HEK293 (cell line): ENCODE measurements around the gene AGBL2.
"Not testable (repeated sequence)": the region's sequence is repeated elsewhere in the genome, so short reads cannot be mapped to it uniquely, and the experiment has no call there.

Experiments used
- CTCF ChIA-PET: fragments of 350-600 bp; formaldehyde crosslinking; extraction: SDS; loops from one replicate; lab custom pipeline; 2021; ENCODE audit warnings: antibody characterized with exemption; lab: Yijun Ruan, JAX
- POLR2A ChIA-PET: fragments of 300-600 bp; formaldehyde crosslinking; extraction: SDS; loops from one replicate; lab custom pipeline; 2020; ENCODE audit warnings: antibody characterized with exemption, inconsistent platforms; lab: Yijun Ruan, JAX
- H3K27ac ChIP-seq: fragments of 200-500 bp; sonication (Bioruptor generic); 2 replicates; pipeline ENCODE4 v1.5.1; 2014; ENCODE audit warnings: low read depth, low read length, control low read depth, inconsistent platforms; ENCODE audit errors: extremely low read depth
- H3K36me3 ChIP-seq, 2 experiments: fragments of 200-500 bp in 1 of 2; sonication (Bioruptor generic) in 1 of 2; 1 replicate in 1 of 2; 2 replicates in 1 of 2; pipeline ENCODE4 v1.5.1; 2014 to 2017; ENCODE audit warnings: inconsistent platforms in 2 of 2, low read length in 2 of 2; ENCODE audit not compliant: control insufficient read depth in 2 of 2, insufficient read depth in 1 of 2
- H3K4me1 ChIP-seq: fragments of 200-500 bp; sonication (Bioruptor generic); 2 replicates; pipeline ENCODE4 v1.5.1; 2014; ENCODE audit warnings: mild to moderate bottlenecking, low read length, inconsistent platforms; ENCODE audit not compliant: control insufficient read depth, insufficient read depth
- H3K4me3 ChIP-seq: 2 replicates; pipeline ENCODE4 v1.5.1; 2011; ENCODE audit warnings: low read depth, mild to moderate bottlenecking, control low read depth, low read length, moderate library complexity
- H3K9me3 ChIP-seq: fragments of 200-500 bp; sonication (Bioruptor generic); 2 replicates; pipeline ENCODE4 v1.5.1; 2014; ENCODE audit warnings: low read depth, low read length, inconsistent platforms; ENCODE audit not compliant: control insufficient read depth, insufficient read depth
- ZBTB20 ChIP-seq: fragments of 450-650 bp; formaldehyde crosslinking; IDR thresholded peaks from 2 replicates; pipeline ENCODE4 v1.5.1; 2016; ENCODE audit warnings: missing biosample characterization, missing genetic modification characterization
- ZFP3 ChIP-seq: fragments of 450-650 bp; formaldehyde crosslinking; IDR thresholded peaks from 2 replicates; pipeline ENCODE4 v1.5.1; 2016; ENCODE audit warnings: low read depth, missing biosample characterization, missing genetic modification characterization
- ZNF155 ChIP-seq: fragments of 450-650 bp; formaldehyde crosslinking; IDR thresholded peaks from 2 replicates; pipeline ENCODE4 v1.5.1; 2016; ENCODE audit warnings: missing biosample characterization, missing genetic modification characterization
- ZNF529 ChIP-seq: fragments of 450-650 bp; formaldehyde crosslinking; IDR thresholded peaks from 2 replicates; pipeline ENCODE4 v1.5.1; 2017; ENCODE audit warnings: missing genetic modification characterization, missing biosample characterization; ENCODE audit not compliant: insufficient replicate concordance
- ZNF785 ChIP-seq: fragments of 450-650 bp; formaldehyde crosslinking; IDR thresholded peaks from 2 replicates; pipeline ENCODE4 v1.5.1; 2016; ENCODE audit warnings: missing biosample characterization, missing genetic modification characterization
- ZNF837 ChIP-seq: fragments of 450-650 bp; formaldehyde crosslinking; IDR thresholded peaks from 2 replicates; pipeline ENCODE4 v1.5.1; 2016; ENCODE audit warnings: missing biosample characterization, missing genetic modification characterization
- ZSCAN4 ChIP-seq: fragments of 450-650 bp; formaldehyde crosslinking; IDR thresholded peaks from 2 replicates; pipeline ENCODE4 v1.5.1; 2017; ENCODE audit warnings: missing biosample characterization, missing genetic modification characterization
- TF ChIP-seq, protein P1 (sequence below): fragments of 450-650 bp; formaldehyde crosslinking; conservative IDR thresholded peaks from 2 replicates; pipeline ENCODE4 v1.5.1; 2016; ENCODE audit warnings: low read depth, missing biosample characterization, missing genetic modification characterization

AGBL2 gene, protein sequence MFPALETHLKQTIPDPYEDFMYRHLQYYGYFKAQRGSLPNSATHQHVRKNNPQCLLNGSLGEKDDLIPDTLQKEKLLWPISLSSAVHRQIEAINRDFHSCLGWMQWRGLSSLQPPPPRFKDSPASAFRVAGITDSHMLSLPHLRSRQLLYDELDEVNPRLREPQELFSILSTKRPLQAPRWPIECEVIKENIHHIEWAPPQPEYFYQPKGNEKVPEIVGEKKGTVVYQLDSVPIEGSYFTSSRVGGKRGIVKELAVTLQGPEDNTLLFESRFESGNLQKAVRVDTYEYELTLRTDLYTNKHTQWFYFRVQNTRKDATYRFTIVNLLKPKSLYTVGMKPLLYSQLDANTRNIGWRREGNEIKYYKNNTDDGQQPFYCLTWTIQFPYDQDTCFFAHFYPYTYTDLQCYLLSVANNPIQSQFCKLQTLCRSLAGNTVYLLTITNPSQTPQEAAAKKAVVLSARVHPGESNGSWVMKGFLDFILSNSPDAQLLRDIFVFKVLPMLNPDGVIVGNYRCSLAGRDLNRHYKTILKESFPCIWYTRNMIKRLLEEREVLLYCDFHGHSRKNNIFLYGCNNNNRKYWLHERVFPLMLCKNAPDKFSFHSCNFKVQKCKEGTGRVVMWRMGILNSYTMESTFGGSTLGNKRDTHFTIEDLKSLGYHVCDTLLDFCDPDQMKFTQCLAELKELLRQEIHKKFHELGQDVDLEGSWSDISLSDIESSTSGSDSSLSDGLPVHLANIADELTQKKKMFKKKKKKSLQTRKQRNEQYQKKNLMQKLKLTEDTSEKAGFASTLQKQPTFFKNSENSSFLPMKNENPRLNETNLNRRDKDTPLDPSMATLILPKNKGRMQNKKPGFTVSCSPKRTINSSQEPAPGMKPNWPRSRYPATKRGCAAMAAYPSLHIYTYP

GRCh38 chr11:47715082-47715669, at the start of gene AGBL2:
TSS of gene AGBL2 (minus strand) at chr11:47715369. CDS start at chr11:47714650, 719 bp downstream.
- Histone ChIP-seq H3K27ac (no peak within 1 kb of the TSS), H3K36me3 (peaks cover 30 to 42% of the 10 kb centered on the region in 2 experiments), H3K4me1 (no peaks in the 10 kb centered on the region), H3K4me3 (peak within 1 kb of the TSS; percentile 55), H3K9me3 (no peaks in the 10 kb centered on the region)
- ChIA-PET CTCF (no interaction called here), POLR2A (interaction anchor here (0.6 to 2.0 kb wide), 8 partner anchors 9 to 87 kb away, joined by 3 to 7 read pairs (median 3); no protein-coding TSS in a partner anchor)
- TF ChIP-seq ZFP3 (tag by site-specific recombination), result no peak
- TF ChIP-seq ZSCAN4 (tag by site-specific recombination), result no peak
- TF ChIP-seq, protein P1, sequence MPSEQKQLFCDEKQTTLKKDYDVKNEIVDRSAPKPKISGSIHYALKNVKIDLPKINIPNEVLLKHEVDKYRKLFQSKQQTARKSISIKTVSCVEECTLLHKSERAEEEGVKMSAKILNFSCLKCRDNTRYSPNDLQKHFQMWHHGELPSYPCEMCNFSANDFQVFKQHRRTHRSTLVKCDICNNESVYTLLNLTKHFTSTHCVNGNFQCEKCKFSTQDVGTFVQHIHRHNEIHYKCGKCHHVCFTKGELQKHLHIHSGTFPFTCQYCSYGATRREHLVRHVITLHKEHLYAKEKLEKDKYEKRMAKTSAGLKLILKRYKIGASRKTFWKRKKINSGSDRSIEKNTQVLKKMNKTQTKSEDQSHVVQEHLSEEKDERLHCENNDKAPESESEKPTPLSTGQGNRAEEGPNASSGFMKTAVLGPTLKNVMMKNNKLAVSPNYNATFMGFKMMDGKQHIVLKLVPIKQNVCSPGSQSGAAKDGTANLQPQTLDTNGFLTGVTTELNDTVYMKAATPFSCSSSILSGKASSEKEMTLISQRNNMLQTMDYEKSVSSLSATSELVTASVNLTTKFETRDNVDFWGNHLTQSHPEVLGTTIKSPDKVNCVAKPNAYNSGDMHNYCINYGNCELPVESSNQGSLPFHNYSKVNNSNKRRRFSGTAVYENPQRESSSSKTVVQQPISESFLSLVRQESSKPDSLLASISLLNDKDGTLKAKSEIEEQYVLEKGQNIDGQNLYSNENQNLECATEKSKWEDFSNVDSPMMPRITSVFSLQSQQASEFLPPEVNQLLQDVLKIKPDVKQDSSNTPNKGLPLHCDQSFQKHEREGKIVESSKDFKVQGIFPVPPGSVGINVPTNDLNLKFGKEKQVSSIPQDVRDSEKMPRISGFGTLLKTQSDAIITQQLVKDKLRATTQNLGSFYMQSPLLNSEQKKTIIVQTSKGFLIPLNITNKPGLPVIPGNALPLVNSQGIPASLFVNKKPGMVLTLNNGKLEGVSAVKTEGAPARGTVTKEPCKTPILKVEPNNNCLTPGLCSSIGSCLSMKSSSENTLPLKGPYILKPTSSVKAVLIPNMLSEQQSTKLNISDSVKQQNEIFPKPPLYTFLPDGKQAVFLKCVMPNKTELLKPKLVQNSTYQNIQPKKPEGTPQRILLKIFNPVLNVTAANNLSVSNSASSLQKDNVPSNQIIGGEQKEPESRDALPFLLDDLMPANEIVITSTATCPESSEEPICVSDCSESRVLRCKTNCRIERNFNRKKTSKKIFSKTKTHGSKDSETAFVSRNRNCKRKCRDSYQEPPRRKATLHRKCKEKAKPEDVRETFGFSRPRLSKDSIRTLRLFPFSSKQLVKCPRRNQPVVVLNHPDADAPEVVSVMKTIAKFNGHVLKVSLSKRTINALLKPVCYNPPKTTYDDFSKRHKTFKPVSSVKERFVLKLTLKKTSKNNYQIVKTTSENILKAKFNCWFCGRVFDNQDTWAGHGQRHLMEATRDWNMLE (tag by site-specific recombination), result no peak
- TF ChIP-seq ZNF529 (tag by site-specific recombination), result no peak
- TF ChIP-seq ZNF837, result no peak
- TF ChIP-seq ZBTB20 (tag by site-specific recombination), result no peak

DNA sequence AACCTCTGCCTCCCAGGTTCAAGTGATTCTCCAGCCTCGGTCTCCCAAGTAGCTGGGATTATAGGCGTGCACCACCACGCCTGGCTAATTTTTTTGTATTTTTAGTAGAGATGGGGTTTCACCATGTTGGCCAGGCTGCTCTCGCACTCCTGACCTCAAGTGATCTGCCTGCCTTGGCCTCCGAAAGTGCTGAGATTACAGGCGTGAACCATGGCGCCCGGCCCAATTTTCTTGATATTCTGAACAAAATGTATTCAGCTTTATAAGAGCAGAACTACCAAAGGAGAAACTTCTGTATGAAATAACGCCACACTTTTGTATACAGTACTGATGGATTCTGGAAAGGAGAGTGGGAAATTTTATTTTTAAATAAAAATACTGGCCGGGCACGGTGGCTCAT, 44.1 kb upstream of the AGBL2 start:
- peaks cover 69 to 89% of the 10 kb centered on the region in 2 experiments for H3K36me3 ChIP-seq
- not testable (repeated sequence) for H3K9me3 ChIP-seq, H3K4me1 ChIP-seq, H3K27ac ChIP-seq, H3K4me3 ChIP-seq
- CTCF ChIA-PET, result interaction anchor here (0.7 kb wide), 1 partner anchor 175 kb away, joined by 3 read pairs; no protein-coding TSS in a partner anchor
- POLR2A ChIA-PET, result interaction anchor here (0.6 to 1.7 kb wide), 3 partner anchors 10 to 650 kb away, joined by 4 to 10 read pairs (median 5); no protein-coding TSS in a partner anchor

DNA sequence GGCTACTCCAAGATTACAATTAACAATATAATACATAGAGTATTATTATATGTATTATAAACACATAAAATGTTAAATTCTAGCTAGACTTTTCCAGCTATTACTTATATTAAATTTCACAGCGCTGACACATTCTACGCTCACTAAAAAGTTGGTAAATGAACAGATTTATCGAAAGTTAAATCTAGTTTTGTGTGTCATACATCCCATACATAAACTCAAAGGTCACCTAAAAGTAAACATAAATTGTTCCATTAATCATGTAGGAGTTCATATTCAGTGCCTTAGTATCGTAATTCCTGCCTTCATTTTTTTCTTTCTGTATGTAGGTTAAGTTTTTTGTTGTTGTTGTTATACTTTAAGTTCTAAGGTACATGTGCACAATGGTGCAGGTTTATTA, 41.0 kb upstream of the AGBL2 start:
- peaks cover 72 to 90% of the 10 kb centered on the region in 2 experiments for H3K36me3 ChIP-seq
- ChIA-PET POLR2A (no interaction called here), CTCF (interaction anchor here (0.5 kb wide), 1 partner anchor 69 kb away, joined by 4 read pairs; no protein-coding TSS in a partner anchor)
- no peaks in the 10 kb centered on the region for H3K9me3 ChIP-seq
- H3K27ac ChIP-seq, result no peak overlapping the region
- H3K4me1 ChIP-seq, result no peaks in the 10 kb centered on the region
- H3K4me3 ChIP-seq, result no peak overlapping the region
- TF ChIP-seq ZNF785 (tag by site-specific recombination) (no peak), ZNF155 (no peak)
